ENCODE results near the gene MEIOC. TPM values are rescaled to one million over a fixed set of nuclear protein-coding genes. Genes with fewer than 3 reads are reported as not detected.

The MEIOC gene
- total RNA-seq, 4 donors from 2014 or later, result 0.28 TPM; not detected in 3

GRCh38 chr17:44636562-44636961 is 19.7 kb upstream of the MEIOC start:
- no peak overlapping the region for H3K4me3 ChIP-seq
- H3K27me3 ChIP-seq, result no peaks in the 10 kb centered on the region
- H3K9me3 ChIP-seq, result no peaks in the 10 kb centered on the region
- H3K36me3 ChIP-seq, result no peaks in the 10 kb centered on the region
- DNase-seq, result no peak
- TF ChIP-seq POLR2A (IDR thresholded peaks at IDR 0.05), result no peak
- peak; percentile 48 to 82 (median 58) for TF ChIP-seq CTCF (IDR thresholded peaks at IDR 0.05)
- intact Hi-C loops (cut with DNase I; ENCODE audit: low total_unique reads), result loop anchor here (5.0 kb wide), 1 partner anchor 104 kb away; no protein-coding TSS in a partner anchor
- H3K4me1 ChIP-seq, result no peaks in the 10 kb centered on the region
- H3K27ac ChIP-seq, result no peak overlapping the region

GRCh38 chr17:44637066-44637465 is 19.2 kb upstream of the MEIOC start:
- TF ChIP-seq CTCF (IDR thresholded peaks at IDR 0.05) (no peak), POLR2A (IDR thresholded peaks at IDR 0.05) (no peak)
- Histone ChIP-seq H3K9me3 (no peaks in the 10 kb centered on the region), H3K27ac (no peak overlapping the region), H3K4me3 (no peak overlapping the region), H3K27me3 (no peaks in the 10 kb centered on the region), H3K4me1 (no peaks in the 10 kb centered on the region), H3K36me3 (no peaks in the 10 kb centered on the region)
- DNase-seq, result no peak
- intact Hi-C loops (cut with DNase I; ENCODE audit: low total_unique reads), result loop anchor here (5.0 kb wide), 1 partner anchor 105 kb away; no protein-coding TSS in a partner anchor

GRCh38 chr17:44642834-44643233 is 13.4 kb upstream of the MEIOC start:
- no peak for TF ChIP-seq CTCF (IDR thresholded peaks at IDR 0.05)
- no peak for TF ChIP-seq POLR2A (IDR thresholded peaks at IDR 0.05)
- Histone ChIP-seq H3K27me3 (no peaks in the 10 kb centered on the region), H3K9me3 (no peaks in the 10 kb centered on the region), H3K27ac (no peak overlapping the region), H3K4me3 (no peak overlapping the region), H3K4me1 (no peaks in the 10 kb centered on the region), H3K36me3 (no peaks in the 10 kb centered on the region)
- DNase-seq, result no peak
- intact Hi-C loops (cut with DNase I; ENCODE audit: low total_unique reads), result no loop called here

GRCh38 chr17:44645341-44645740 is 10.9 kb upstream of the MEIOC start:
- no peaks in the 10 kb centered on the region for H3K36me3 ChIP-seq
- H3K4me3 ChIP-seq, result no peak overlapping the region
- no peaks in the 10 kb centered on the region for H3K9me3 ChIP-seq
- H3K27me3 ChIP-seq, result no peaks in the 10 kb centered on the region
- TF ChIP-seq POLR2A (IDR thresholded peaks at IDR 0.05) (no peak), CTCF (IDR thresholded peaks at IDR 0.05) (no peak)
- H3K27ac ChIP-seq, result no peak overlapping the region
- DNase-seq, result no peak
- intact Hi-C loops (cut with DNase I; ENCODE audit: low total_unique reads), result no loop called here
- H3K4me1 ChIP-seq, result no peaks in the 10 kb centered on the region

GRCh38 chr17:44646280-44646679 is 10.0 kb upstream of the MEIOC start:
- Histone ChIP-seq H3K4me1 (no peaks in the 10 kb centered on the region), H3K9me3 (no peaks in the 10 kb centered on the region), H3K36me3 (no peaks in the 10 kb centered on the region), H3K4me3 (no peak overlapping the region), H3K27me3 (no peaks in the 10 kb centered on the region), H3K27ac (no peak overlapping the region)
- TF ChIP-seq POLR2A (IDR thresholded peaks at IDR 0.05) (no peak), CTCF (IDR thresholded peaks at IDR 0.05) (no peak)
- intact Hi-C loops (cut with DNase I; ENCODE audit: low total_unique reads), result no loop called here
- no peak for DNase-seq

Measured in uterus (tissue), 4 donors.